MM.1S (cell line): ENCODE measurements around the gene IYD.

Source experiments
- DNase-seq: peaks from one replicate; pipeline ENCODE4 v3.0.0-alpha.2; 2015
- H2AFZ ChIP-seq: fragments of 300-600 bp; sonication (generic); 2 replicates; pipeline ENCODE4 v1.6.0; 2016; ENCODE audit warnings: antibody characterized with exemption, low read length
- H3F3A ChIP-seq: fragments of 300-600 bp; sonication (generic); 2 replicates; pipeline ENCODE4 v1.6.1; 2016; ENCODE audit warnings: mild to moderate bottlenecking, antibody characterized with exemption, low read length, moderate library complexity, mixed read lengths; ENCODE audit not compliant: insufficient read depth
- H3K27ac ChIP-seq: fragments of 300-600 bp; sonication (generic); 2 replicates; pipeline ENCODE4 v1.5.1; 2016; ENCODE audit warnings: mild to moderate bottlenecking, low read length
- H3K27me3 ChIP-seq: fragments of 300-600 bp; sonication (generic); replicated peaks from 2 replicates; pipeline ENCODE4 v1.6.0; 2016; ENCODE audit warnings: low read length; ENCODE audit not compliant: insufficient read depth
- H3K36me3 ChIP-seq: fragments of 300-600 bp; sonication (generic); replicated peaks from 2 replicates; pipeline ENCODE4 v1.6.1; 2016; ENCODE audit warnings: mild to moderate bottlenecking, low read length, mixed read lengths; ENCODE audit not compliant: insufficient read depth
- H3K4me1 ChIP-seq: fragments of 300-600 bp; sonication (generic); 2 replicates; pipeline ENCODE4 v1.6.1; 2016; ENCODE audit warnings: low read length, mixed read lengths
- H3K4me2 ChIP-seq: fragments of 300-600 bp; sonication (generic); 2 replicates; pipeline ENCODE4 v1.6.0; 2016; ENCODE audit warnings: low read depth, low read length
- H3K4me3 ChIP-seq: fragments of 300-600 bp; sonication (generic); 2 replicates; pipeline ENCODE4 v1.5.1; 2016; ENCODE audit warnings: low read length, mixed read lengths
- H3K79me2 ChIP-seq: fragments of 300-600 bp; sonication (generic); 2 replicates; pipeline ENCODE4 v1.6.1; 2016; ENCODE audit warnings: mixed run types, low read length, mixed read lengths
- H3K9ac ChIP-seq: fragments of 300-600 bp; sonication (generic); 2 replicates; pipeline ENCODE4 v1.6.1; 2016; ENCODE audit warnings: low read length, mixed read lengths
- H3K9me2 ChIP-seq: fragments of 300-600 bp; sonication (generic); replicated peaks from 2 replicates; pipeline ENCODE4 v1.6.1; 2016; ENCODE audit warnings: mild to moderate bottlenecking, low read length, mixed read lengths; ENCODE audit not compliant: insufficient read depth
- H3K9me3 ChIP-seq: fragments of 300-600 bp; sonication (generic); replicated peaks from 2 replicates; pipeline ENCODE4 v1.6.1; 2016; ENCODE audit warnings: mild to moderate bottlenecking, low read length, mixed read lengths; ENCODE audit not compliant: insufficient read depth
- H4K20me1 ChIP-seq: fragments of 300-600 bp; sonication (generic); 2 replicates; pipeline ENCODE4 v1.6.1; 2016; ENCODE audit warnings: mild to moderate bottlenecking, low read length, moderate library complexity, mixed read lengths; ENCODE audit not compliant: insufficient read depth
- CTCF ChIP-seq: fragments of 300-600 bp; sonication (generic); IDR thresholded peaks from 2 replicates; pipeline ENCODE4 v1.5.1; 2016; ENCODE audit warnings: antibody characterized with exemption, low read length, mixed read lengths
- EZH2 ChIP-seq: fragments of 300-600 bp; sonication (generic); optimal IDR thresholded peaks from 2 replicates; pipeline ENCODE3; 2017; ENCODE audit warnings: low read depth, mild to moderate bottlenecking, antibody characterized with exemption, low read length, mixed read lengths
- EZH2phosphoT487 ChIP-seq: fragments of 300-600 bp; sonication (generic); IDR thresholded peaks from 2 replicates; pipeline ENCODE4 v1.6.1; 2018; ENCODE audit warnings: antibody characterized with exemption, low read length

The IYD gene

GRCh38 chr6:150334790-150335783 is 33.7 kb upstream of the IYD start:
- H2AFZ ChIP-seq = no peak overlapping the region
- H3K9me3 ChIP-seq = no peaks in the 10 kb centered on the region
- H3F3A ChIP-seq = no peaks in the 10 kb centered on the region
- no peaks in the 10 kb centered on the region for H3K4me1 ChIP-seq
- H3K4me2 ChIP-seq = no peak overlapping the region
- no peaks in the 10 kb centered on the region for H3K27me3 ChIP-seq
- peak; percentile 9 for DNase-seq
- H4K20me1 ChIP-seq = no peaks in the 10 kb centered on the region
- no peaks in the 10 kb centered on the region for H3K36me3 ChIP-seq
- H3K9ac ChIP-seq = no peak overlapping the region
- H3K9me2 ChIP-seq = no peaks in the 10 kb centered on the region
- no peak overlapping the region for H3K27ac ChIP-seq
- TF ChIP-seq EZH2 (no peak), CTCF (peak; percentile 53)
- no peaks in the 10 kb centered on the region for H3K79me2 ChIP-seq
- H3K4me3 ChIP-seq = no peak overlapping the region

- Histone ChIP-seq H3F3A (no peaks in the 10 kb centered on the region), H3K4me1 (no peaks in the 10 kb centered on the region), H3K9me3 (no peaks in the 10 kb centered on the region), H3K9ac (no peak overlapping the region), H4K20me1 (no peaks in the 10 kb centered on the region), H2AFZ (no peak overlapping the region), H3K36me3 (no peaks in the 10 kb centered on the region), H3K27me3 (no peaks in the 10 kb centered on the region), H3K4me3 (no peak overlapping the region), H3K79me2 (no peaks in the 10 kb centered on the region), H3K27ac (no peak overlapping the region), H3K9me2 (no peaks in the 10 kb centered on the region), H3K4me2 (no peak overlapping the region)
- no peak for DNase-seq
- TF ChIP-seq EZH2phosphoT487 (no peak), CTCF (no peak), EZH2 (no peak)
Measured at GRCh38 chr6:150336299-150336698, 32.5 kb upstream of the IYD start.

GRCh38 chr6:150336708-150337107 is 32.1 kb upstream of the IYD start:
- TF ChIP-seq EZH2phosphoT487 (no peak), CTCF (no peak), EZH2 (no peak)
- no peaks in the 10 kb centered on the region for H3K79me2 ChIP-seq
- H3K9me3 ChIP-seq = no peaks in the 10 kb centered on the region
- no peak for DNase-seq
- H3K36me3 ChIP-seq = no peaks in the 10 kb centered on the region
- no peak overlapping the region for H3K4me2 ChIP-seq
- H3K4me1 ChIP-seq = no peaks in the 10 kb centered on the region
- no peaks in the 10 kb centered on the region for H3K27me3 ChIP-seq
- no peaks in the 10 kb centered on the region for H4K20me1 ChIP-seq
- H3K9ac ChIP-seq = no peak overlapping the region
- no peaks in the 10 kb centered on the region for H3K9me2 ChIP-seq
- H3K4me3 ChIP-seq = no peak overlapping the region
- H3K27ac ChIP-seq = no peak overlapping the region
- H3F3A ChIP-seq = no peaks in the 10 kb centered on the region
- H2AFZ ChIP-seq = no peak overlapping the region
